Effector memory CD8-positive, alpha-beta T cell (primary cell): ENCODE data around the gene DIP2C.
"Not testable (repeated sequence)": the region's sequence is repeated elsewhere in the genome, so short reads cannot be mapped to it uniquely, and the experiment has no call there.

ENCODE experiments used
- ATAC-seq: fragments of 150-1000 bp; cut with Tn5 transposase; replicated peaks from 2 replicates; pipeline ENCODE4 v1.10.0; 2021; ENCODE audit warnings: mild to moderate bottlenecking, moderate library complexity
- DNase-seq, 3 experiments: peaks; one replicate each; pipeline ENCODE4 v3.0.0; 2021
- H3K27ac Mint-ChIP-seq, 2 donors: one replicate each; pipeline ENCODE4 v1.8.0; 2022; ENCODE audit warnings: mild to moderate bottlenecking in 2 of 2, mixed read lengths in 2 of 2, moderate library complexity in 2 of 2
- H3K27me3 Mint-ChIP-seq, 2 donors: one replicate each; pipeline ENCODE4 v1.8.0; 2022; ENCODE audit warnings: mixed read lengths in 2 of 2
- H3K36me3 Mint-ChIP-seq: one replicate; pipeline ENCODE4 v1.8.0; 2022; ENCODE audit warnings: mild to moderate bottlenecking, moderate library complexity, mixed read lengths; ENCODE audit not compliant: insufficient read depth
- H3K4me1 Mint-ChIP-seq, 2 donors: one replicate each; pipeline ENCODE4 v1.8.0; 2022; ENCODE audit warnings: low read depth in 2 of 2, mixed read lengths in 2 of 2
- H3K4me3 Mint-ChIP-seq, 2 donors: one replicate each; pipeline ENCODE4 v1.8.0; 2022; ENCODE audit warnings: mild to moderate bottlenecking in 2 of 2, mixed read lengths in 2 of 2, moderate library complexity in 2 of 2
- H3K9me3 Mint-ChIP-seq, 2 donors: one replicate each; pipeline ENCODE4 v1.8.0; 2022; ENCODE audit warnings: mixed read lengths in 2 of 2

DIP2C gene

DNA sequence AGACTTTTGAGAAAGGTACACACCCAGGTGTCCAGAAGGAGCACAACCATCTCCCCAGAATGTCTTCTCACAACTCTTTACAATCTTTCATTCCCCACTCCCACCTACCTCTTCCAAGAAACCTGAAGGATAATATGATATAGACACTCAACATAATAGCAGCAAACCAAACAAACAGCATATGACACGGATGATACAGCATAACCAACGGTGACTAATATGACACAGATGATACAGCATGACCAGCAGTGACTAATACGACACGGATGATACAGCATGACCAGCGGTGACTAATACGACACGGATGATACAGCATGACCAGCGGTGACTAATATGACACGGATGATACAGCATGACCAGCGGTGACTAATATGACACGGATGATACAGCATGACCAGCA, 264.7 kb downstream of the DIP2C start:
- H3K27me3 Mint-ChIP-seq, ATAC-seq, H3K4me1 Mint-ChIP-seq, H3K9me3 Mint-ChIP-seq, H3K36me3 Mint-ChIP-seq, DNase-seq, H3K4me3 Mint-ChIP-seq: not testable (repeated sequence)
- peak overlapping the region in 1 of 2 donors; percentile 19 for H3K27ac Mint-ChIP-seq

DNA sequence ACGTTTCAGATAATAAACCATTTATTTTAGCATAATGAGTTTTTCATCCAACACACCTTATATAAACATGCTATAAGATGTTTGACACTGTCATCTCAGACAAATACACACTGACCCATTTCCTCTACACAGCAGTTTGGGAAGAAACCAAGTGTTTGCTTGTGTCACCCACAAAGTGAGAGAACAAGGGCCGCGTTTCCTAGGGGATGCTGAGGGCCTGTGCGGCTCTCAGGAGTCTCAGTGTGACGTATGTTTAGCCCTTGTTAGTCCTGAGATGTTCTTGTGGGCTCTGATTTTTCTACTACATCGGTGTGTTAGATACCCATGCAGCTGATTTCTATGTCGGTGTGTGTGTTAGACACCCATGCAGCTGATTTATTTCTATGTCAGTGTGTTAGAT, 266.3 kb downstream of the DIP2C start:
- no peak for ATAC-seq
- no peaks in the 10 kb centered on the region for H3K27me3 Mint-ChIP-seq

DNA sequence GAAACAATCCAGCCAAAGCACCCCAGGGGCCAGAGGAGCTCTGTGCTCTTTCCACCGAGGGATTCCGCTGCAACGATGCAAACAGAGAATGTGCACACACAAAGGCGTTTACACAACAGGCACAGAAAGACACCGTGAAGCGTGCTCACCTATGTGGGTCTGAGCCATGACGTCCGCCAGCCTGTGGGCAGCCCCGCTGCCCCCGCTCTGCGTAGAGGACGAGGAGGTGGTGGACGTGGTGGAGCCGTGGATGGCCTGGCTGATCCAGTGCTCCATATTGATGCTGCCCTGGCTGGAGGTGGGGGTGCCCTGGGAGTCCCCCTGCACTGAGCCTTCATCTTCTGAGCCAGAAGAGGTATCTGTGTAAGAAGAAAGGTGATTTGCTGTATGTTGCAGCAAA, 266.8 kb downstream of the DIP2C start:
- no peak for DNase-seq
- no peaks in the 10 kb centered on the region for H3K9me3 Mint-ChIP-seq
- no peak overlapping the region for H3K4me3 Mint-ChIP-seq
- no peaks in the 10 kb centered on the region for H3K27me3 Mint-ChIP-seq
- peaks cover 6 to 8% of the 10 kb centered on the region in 2 donors for H3K4me1 Mint-ChIP-seq
- no peak overlapping the region for H3K27ac Mint-ChIP-seq
- no peak for ATAC-seq
- no peaks in the 10 kb centered on the region for H3K36me3 Mint-ChIP-seq

More for the DNA sequence above, 266.3 kb downstream of the DIP2C start:
- no peak for DNase-seq
- Mint-ChIP-seq H3K36me3 (no peaks in the 10 kb centered on the region), H3K4me1 (peaks cover 6 to 8% of the 10 kb centered on the region in 2 donors), H3K9me3 (no peaks in the 10 kb centered on the region), H3K4me3 (no peak overlapping the region), H3K27ac (no peak overlapping the region)

DNA sequence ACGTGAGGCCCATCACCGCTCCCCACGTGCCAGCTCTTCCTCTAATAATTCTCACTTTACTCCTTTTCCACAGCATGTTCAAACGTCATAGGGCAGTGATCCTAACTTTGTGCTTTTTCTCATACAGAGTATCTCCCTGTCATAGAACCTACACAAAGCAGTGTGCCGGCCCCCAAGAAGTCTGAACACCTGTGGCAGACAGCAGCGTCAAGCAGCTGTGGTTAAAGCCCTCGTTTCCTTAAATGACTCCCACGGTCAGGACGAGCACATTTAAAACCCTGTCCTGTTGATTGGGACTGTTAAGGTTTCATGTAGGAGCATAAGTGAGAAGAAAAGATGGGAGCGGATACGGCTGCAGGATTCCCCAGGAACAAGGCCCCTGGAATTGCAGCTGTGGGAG, 267.2 kb downstream of the DIP2C start:
- H3K4me1 Mint-ChIP-seq: peaks cover 6 to 8% of the 10 kb centered on the region in 2 donors

DNA sequence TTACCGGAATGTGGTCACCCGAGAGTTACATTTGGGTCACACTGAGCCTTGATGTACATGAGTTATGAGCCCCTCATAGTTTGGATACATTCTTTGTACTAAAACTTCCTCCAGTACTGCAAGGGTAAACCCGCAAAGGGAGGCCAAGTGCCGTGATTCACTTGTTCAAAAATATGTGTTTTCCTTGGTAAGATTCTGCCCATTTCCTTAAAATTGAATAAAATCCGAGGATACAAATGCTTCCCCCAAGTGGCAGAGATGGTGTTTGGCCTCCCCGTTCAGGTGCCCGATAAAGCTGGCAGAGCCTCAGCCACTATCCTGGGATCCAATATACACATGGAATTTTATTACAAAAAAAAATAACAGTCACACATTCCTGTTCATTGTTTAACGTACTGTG, 268.3 kb downstream of the DIP2C start:
- no peak for ATAC-seq
- Mint-ChIP-seq H3K27me3 (no peaks in the 10 kb centered on the region), H3K4me1 (peaks cover under 1 to 3% of the 10 kb centered on the region in 2 donors), H3K9me3 (no peaks in the 10 kb centered on the region), H3K36me3 (no peaks in the 10 kb centered on the region), H3K27ac (no peak overlapping the region), H3K4me3 (no peak overlapping the region)
- DNase-seq: no peak

More for the DNA sequence above, 267.2 kb downstream of the DIP2C start:
- Mint-ChIP-seq H3K9me3 (no peaks in the 10 kb centered on the region), H3K4me3 (no peak overlapping the region), H3K27ac (no peak overlapping the region), H3K27me3 (no peaks in the 10 kb centered on the region), H3K36me3 (no peaks in the 10 kb centered on the region)
- no peak for ATAC-seq
- DNase-seq: no peak

DNA sequence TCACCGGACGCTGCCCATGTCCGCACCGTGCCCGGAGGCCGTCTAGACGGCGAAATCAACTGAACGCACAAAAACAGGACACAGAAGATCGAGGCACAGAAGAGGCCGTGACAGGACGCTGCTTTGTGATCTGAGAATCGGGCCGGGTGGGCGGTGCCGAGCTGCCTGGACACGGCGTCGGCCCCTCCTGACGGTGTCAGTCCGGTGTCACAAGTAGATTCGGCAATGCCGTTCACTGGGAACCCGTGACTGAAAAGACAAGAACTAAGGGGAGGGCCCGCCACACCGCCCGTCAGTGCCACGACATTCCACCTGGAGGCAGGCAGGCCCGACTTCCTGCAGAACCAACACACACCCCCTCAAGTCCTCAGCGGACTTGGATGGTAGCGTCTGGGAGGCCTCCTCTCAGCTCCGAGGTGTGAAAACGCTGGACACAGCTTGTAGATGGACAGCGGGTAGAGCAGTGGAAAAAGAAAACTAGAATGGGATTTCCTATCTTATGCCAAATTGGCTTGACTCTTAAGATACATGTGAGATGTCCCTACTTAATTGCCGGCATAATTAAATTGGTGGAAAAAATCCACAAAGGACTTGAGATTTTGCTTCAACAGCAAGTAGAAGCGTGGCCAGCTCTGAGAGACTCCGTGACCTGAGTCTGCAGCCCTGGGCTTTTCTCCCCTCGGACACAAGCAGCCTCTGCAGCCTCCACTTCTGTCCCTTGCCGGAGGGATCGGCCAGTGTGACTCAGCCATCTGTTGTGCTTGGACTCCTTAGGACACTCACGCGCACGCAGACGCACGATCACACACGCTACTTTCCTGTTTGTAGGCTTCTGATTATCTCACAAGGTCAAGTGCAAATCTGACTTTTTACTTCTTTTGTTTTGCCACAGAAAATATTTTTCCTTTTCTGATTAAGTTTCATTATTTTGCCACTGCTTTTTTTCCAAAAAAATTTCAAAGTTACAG, 269.0 kb downstream of the DIP2C start:
- Mint-ChIP-seq H3K4me1 (peaks cover 0 to 3% of the 10 kb centered on the region in 2 donors), H3K27me3 (no peaks in the 10 kb centered on the region), H3K27ac (no peak overlapping the region), H3K4me3 (no peak overlapping the region), H3K36me3 (no peaks in the 10 kb centered on the region), H3K9me3 (no peaks in the 10 kb centered on the region)
- no peak for DNase-seq
- ATAC-seq: no peak

DNA sequence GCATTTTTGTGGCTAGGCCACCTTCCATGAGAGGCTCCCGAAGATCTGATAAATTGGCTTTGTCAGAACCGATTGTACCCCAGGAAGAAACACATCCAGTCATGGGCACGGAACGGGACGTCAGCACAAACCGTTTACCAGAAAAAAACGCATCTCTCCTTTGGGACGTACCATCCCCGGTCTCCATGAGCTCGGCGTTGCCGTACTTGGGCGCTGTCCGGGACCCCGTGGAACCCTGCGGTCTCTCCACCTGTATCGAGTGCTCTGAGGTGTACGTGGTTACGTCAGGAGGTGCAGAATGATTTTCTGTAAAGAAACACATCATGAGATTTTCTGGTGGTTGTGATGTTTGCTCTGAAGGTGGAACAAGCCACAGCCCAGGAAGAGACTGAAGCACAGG, 270.6 kb downstream of the DIP2C start:
- Mint-ChIP-seq H3K9me3 (no peaks in the 10 kb centered on the region), H3K27ac (no peak overlapping the region), H3K36me3 (peaks cover 2% of the 10 kb centered on the region), H3K27me3 (no peaks in the 10 kb centered on the region), H3K4me3 (no peak overlapping the region), H3K4me1 (no peaks in the 10 kb centered on the region)
- DNase-seq (no peak), ATAC-seq (no peak)

DNA sequence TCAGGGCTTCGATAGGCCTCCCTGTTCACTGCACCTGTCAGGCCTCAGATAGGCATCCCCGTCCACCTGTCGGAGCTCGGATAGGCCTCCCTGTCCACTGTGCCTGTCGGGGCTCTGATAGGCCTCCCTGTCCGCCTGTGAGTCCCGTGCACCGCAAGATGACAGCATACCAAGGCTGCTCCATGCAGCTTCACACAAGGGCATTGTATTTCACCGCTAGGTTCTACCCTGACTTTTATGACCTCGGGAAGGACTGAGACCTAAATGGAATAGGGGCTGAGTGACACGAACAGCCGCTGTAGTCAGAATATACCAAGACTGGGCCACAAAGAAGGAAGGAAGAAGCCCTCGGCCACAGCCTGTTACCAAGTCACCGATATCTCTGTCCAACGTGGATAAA, 271.2 kb downstream of the DIP2C start:
- ATAC-seq (no peak), DNase-seq (no peak)
- Mint-ChIP-seq H3K27me3 (no peaks in the 10 kb centered on the region), H3K36me3 (peaks cover 5% of the 10 kb centered on the region), H3K9me3 (no peaks in the 10 kb centered on the region), H3K4me1 (no peaks in the 10 kb centered on the region), H3K27ac (no peak overlapping the region), H3K4me3 (no peak overlapping the region)

DNA sequence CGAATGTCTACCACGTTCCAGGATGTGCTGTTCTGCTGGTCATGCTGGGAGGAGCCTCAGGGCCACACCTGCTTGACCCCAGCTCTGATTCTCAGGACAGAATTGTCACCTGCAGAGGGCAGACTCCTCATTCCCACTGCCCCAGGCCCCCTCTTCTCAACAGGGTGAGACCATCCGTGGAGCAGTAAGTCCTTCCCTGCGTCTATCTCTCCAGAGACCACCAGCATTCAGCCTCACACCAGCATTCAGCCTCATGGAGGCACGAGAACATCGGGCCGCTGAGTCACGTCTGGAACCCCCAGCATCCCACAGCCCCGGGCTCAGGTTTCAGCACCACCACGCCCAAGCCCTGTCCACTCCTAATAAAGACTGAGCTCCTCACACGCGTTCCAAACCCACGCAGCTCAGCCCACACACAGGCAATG, 273.4 kb downstream of the DIP2C start:
- ATAC-seq: no peak
- peaks cover 5% of the 10 kb centered on the region for H3K36me3 Mint-ChIP-seq
- H3K27me3 Mint-ChIP-seq: no peaks in the 10 kb centered on the region
- DNase-seq: no peak
- no peaks in the 10 kb centered on the region for H3K9me3 Mint-ChIP-seq
- no peak overlapping the region for H3K27ac Mint-ChIP-seq
- no peaks in the 10 kb centered on the region for H3K4me1 Mint-ChIP-seq
- no peak overlapping the region for H3K4me3 Mint-ChIP-seq

DNA sequence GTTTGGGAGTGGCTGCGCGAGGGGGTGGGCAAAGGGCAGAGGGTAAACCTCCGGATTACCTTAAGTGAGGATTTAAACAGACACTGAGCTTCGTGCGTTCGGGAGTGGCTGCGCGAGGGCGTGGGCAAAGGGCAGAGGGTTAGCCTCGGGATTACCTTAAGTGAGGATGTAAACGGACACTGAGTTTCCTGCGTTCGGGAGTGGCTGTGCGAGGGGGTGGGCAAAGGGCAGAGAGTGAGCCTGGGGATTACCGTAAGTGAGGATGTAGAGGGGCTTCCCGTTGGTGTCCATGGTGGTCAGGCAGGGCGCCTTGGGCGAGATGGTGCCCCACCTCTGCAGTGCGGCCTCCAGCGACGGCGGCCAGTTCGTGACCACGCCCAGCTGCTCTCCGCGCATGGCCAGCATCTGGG, 275.8 kb downstream of the DIP2C start:
- H3K36me3 Mint-ChIP-seq: peaks cover 5% of the 10 kb centered on the region
- no peaks in the 10 kb centered on the region for H3K4me1 Mint-ChIP-seq
- DNase-seq (no peak), ATAC-seq (no peak)
- H3K9me3 Mint-ChIP-seq: no peaks in the 10 kb centered on the region
- no peaks in the 10 kb centered on the region for H3K27me3 Mint-ChIP-seq
- no peak overlapping the region for H3K27ac Mint-ChIP-seq
- no peak overlapping the region for H3K4me3 Mint-ChIP-seq

DNA sequence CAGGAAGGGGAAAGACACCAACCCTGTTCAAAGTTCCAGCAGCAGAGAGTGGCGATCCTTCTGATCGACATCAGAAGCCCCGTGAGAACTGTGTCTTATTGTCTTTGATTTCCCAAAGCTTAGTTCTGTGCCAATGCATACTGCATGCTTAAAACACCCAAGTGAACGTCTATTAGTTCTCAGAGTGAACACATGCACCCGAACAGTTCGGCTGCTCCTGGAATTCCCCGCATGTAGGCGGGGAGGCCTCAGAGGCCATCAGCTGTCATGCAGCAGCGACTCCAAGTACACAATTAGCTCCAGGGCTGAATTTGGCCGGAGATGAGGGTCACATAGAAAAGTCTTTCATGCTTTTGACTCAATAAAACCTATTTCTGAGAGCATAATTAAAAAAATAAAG, 277.4 kb downstream of the DIP2C start:
- DNase-seq: no peak
- no peak overlapping the region for H3K4me3 Mint-ChIP-seq
- peaks cover 0 to 2% of the 10 kb centered on the region in 2 donors for H3K27me3 Mint-ChIP-seq
- H3K27ac Mint-ChIP-seq: no peak overlapping the region
- no peaks in the 10 kb centered on the region for H3K9me3 Mint-ChIP-seq
- no peaks in the 10 kb centered on the region for H3K4me1 Mint-ChIP-seq
- ATAC-seq: no peak
- peaks cover 11% of the 10 kb centered on the region for H3K36me3 Mint-ChIP-seq

DNA sequence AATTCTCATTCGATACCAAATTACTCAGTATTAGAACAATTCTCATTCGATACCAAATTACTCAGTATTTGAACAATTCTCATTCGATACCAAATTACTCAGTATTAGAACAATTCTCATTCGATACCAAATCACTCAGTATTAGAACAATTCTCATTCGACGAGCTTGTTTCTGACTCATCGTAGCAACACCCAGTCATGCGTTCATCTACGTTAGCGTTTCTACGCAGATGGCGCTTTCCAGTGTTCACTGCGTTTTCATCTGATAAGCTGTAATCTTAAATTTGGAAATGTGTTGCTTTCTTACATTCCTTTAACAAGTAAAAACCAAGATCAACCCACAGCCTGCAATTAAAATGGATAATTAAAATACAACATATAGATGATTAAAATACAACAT, 277.9 kb downstream of the DIP2C start:
- peaks cover 0 to 7% of the 10 kb centered on the region in 2 donors for H3K27me3 Mint-ChIP-seq
- ATAC-seq (no peak), DNase-seq (no peak)
- no peak overlapping the region for H3K27ac Mint-ChIP-seq
- no peak overlapping the region for H3K4me3 Mint-ChIP-seq
- H3K36me3 Mint-ChIP-seq: peaks cover 11% of the 10 kb centered on the region
- no peaks in the 10 kb centered on the region for H3K4me1 Mint-ChIP-seq
- no peaks in the 10 kb centered on the region for H3K9me3 Mint-ChIP-seq

DNA sequence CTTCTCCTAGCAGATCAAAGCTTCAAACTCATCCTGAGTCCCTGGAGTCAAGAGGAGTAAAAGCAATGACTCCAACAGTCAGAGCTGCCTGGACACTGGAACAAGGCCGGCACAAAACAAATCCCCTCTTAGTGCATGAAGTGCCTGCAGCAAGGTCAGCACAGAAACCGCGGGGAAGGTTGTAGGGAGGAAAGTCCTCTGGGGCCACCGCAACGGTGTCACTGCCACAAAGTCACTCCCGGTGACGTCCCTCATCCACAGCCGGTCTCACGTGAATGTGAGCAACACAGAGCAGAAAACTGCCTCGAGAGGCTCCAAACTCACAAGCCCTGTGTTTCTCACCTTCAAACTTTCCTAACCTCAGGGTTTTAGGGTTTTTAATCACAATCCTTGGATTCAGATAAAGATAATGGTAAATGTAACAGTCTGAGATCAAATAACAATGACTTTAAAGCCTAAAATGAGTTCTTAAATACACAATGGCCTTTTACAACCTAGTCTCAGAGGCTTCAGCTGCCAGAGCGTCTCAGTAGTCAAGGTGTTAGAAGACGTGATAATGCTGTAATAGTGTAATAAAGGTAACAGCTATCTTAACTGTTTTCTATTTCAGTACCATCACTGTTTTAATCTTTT, 279.9 kb downstream of the DIP2C start:
- Mint-ChIP-seq H3K4me1 (no peaks in the 10 kb centered on the region), H3K4me3 (no peak overlapping the region), H3K36me3 (peaks cover 11% of the 10 kb centered on the region), H3K27me3 (peaks cover 8 to 12% of the 10 kb centered on the region in 2 donors), H3K27ac (no peak overlapping the region), H3K9me3 (no peaks in the 10 kb centered on the region)
- no peak for DNase-seq
- no peak for ATAC-seq

DNA sequence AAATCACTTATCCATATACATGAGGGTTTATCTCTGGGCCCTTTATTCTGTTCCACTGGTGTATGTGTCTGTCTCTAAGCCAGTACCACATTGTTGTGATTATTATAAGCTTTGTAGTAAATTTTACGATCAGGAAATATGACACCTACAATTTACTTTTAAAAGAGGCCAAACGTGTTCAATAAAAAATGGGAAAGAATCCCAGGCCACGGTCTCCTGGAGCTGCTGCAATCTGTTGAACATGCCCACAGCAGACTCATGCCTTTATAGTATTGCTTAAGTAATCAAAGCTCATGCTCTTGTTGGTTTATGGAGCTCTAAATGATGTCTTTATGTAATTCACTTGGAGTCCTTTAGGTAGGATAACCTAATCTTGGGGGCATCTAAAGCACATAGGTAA, 281.2 kb downstream of the DIP2C start:
- no peak for DNase-seq
- no peaks in the 10 kb centered on the region for H3K4me1 Mint-ChIP-seq
- ATAC-seq: no peak
- no peaks in the 10 kb centered on the region for H3K9me3 Mint-ChIP-seq
- peaks cover 6% of the 10 kb centered on the region for H3K36me3 Mint-ChIP-seq
- no peak overlapping the region for H3K4me3 Mint-ChIP-seq
- peaks cover 8 to 12% of the 10 kb centered on the region in 2 donors for H3K27me3 Mint-ChIP-seq
- H3K27ac Mint-ChIP-seq: no peak overlapping the region
